Liver (tissue), 9 donors: ENCODE measurements around the gene C2CD5. TPM values are rescaled to one million over a fixed set of nuclear protein-coding genes. Genes with fewer than 3 reads are reported as not detected.

Source experiments
- DNase-seq: peaks from one replicate; pipeline ENCODE4 v3.0.0-alpha.2; 2017; ENCODE audit warnings: low spot score
- H3K27ac ChIP-seq, 2 donors: one replicate each; pipeline ENCODE4 v1.7.0; 2013; ENCODE audit warnings: inconsistent platforms in 2 of 2, low read length in 2 of 2, control low read depth in 1 of 2, low read depth in 1 of 2, mild to moderate bottlenecking in 1 of 2
- H3K27me3 ChIP-seq, 4 donors: one replicate each; pipeline versions ENCODE4 v1.6.1 to v1.7.0; 2013; ENCODE audit warnings: low read length in 3 of 4, inconsistent platforms in 1 of 4, mild to moderate bottlenecking in 1 of 4, moderate library complexity in 1 of 4; ENCODE audit not compliant: control insufficient read depth in 4 of 4, insufficient read depth in 4 of 4
- H3K36me3 ChIP-seq, 4 donors: one replicate each; pipeline versions ENCODE4 v1.6.1 to v1.7.0; 2013; ENCODE audit warnings: low read length in 3 of 4, mild to moderate bottlenecking in 3 of 4, low read depth in 1 of 4, moderate library complexity in 1 of 4; ENCODE audit not compliant: control insufficient read depth in 4 of 4, insufficient read depth in 3 of 4
- H3K4me1 ChIP-seq, 4 donors: one replicate each; pipeline versions ENCODE4 v1.6.1 to v1.7.0; 2013; ENCODE audit warnings: low read length in 3 of 4, mild to moderate bottlenecking in 3 of 4, moderate library complexity in 1 of 4; ENCODE audit not compliant: control insufficient read depth in 4 of 4, insufficient read depth in 4 of 4
- H3K4me3 ChIP-seq, 3 donors: one replicate each; pipeline versions ENCODE4 v1.6.1 to v1.7.0; 2013; ENCODE audit warnings: low read length in 3 of 3, control low read depth in 1 of 3, low read depth in 1 of 3, mild to moderate bottlenecking in 1 of 3
- H3K9ac ChIP-seq, 2 donors: one replicate each; pipeline ENCODE4 v1.7.0; 2013; ENCODE audit warnings: low read length in 2 of 2, mild to moderate bottlenecking in 2 of 2, moderate library complexity in 2 of 2, control low read depth in 1 of 2, low read depth in 1 of 2
- H3K9me3 ChIP-seq, 4 donors: one replicate each; pipeline versions ENCODE4 v1.6.1 to v1.7.0; 2013; ENCODE audit warnings: low read length in 3 of 4; ENCODE audit not compliant: control insufficient read depth in 4 of 4
- ATF3 ChIP-seq: IDR thresholded peaks from 2 replicates; pipeline ENCODE4 v1.6.1; 2016; ENCODE audit warnings: antibody characterized with exemption
- CTCF ChIP-seq: fragments of 150-350 bp; IDR thresholded peaks from 2 replicates; pipeline ENCODE4 v1.5.1; 2017; ENCODE audit warnings: improper control_type of control experiment, low read depth, low read length; ENCODE audit not compliant: missing input control
- EGR1 ChIP-seq, 2 donors: IDR thresholded peaks; 2 replicates each; pipeline ENCODE4 v1.6.1; 2016 to 2018; ENCODE audit warnings: antibody characterized with exemption in 2 of 2, low read depth in 2 of 2
- FOXA1 ChIP-seq: IDR thresholded peaks from 2 replicates; pipeline ENCODE4 v1.6.1; 2016; ENCODE audit warnings: antibody characterized with exemption
- FOXA2 ChIP-seq: IDR thresholded peaks from 2 replicates; pipeline ENCODE4 v1.6.1; 2016; ENCODE audit warnings: antibody characterized with exemption
- GABPA ChIP-seq, 2 donors: IDR thresholded peaks in 1 of 2; conservative IDR thresholded peaks in 1 of 2; 2 replicates each; pipeline ENCODE4 v1.6.1; 2016; ENCODE audit warnings: antibody characterized with exemption in 2 of 2, mild to moderate bottlenecking in 1 of 2, moderate library complexity in 1 of 2
- HNF4A ChIP-seq, 2 donors: conservative IDR thresholded peaks; 2 replicates each; pipeline ENCODE4 v1.6.1; 2016; ENCODE audit warnings: antibody characterized with exemption in 2 of 2, mild to moderate bottlenecking in 2 of 2
- HNF4G ChIP-seq: IDR thresholded peaks from 2 replicates; pipeline ENCODE4 v1.6.1; 2016; ENCODE audit warnings: antibody characterized with exemption
- JUND ChIP-seq, 2 donors: IDR thresholded peaks; 2 replicates each; pipeline ENCODE4 v1.6.1; 2016; ENCODE audit warnings: antibody characterized with exemption in 2 of 2
- MAX ChIP-seq: IDR thresholded peaks from 2 replicates; pipeline ENCODE4 v1.6.1; 2016; ENCODE audit warnings: antibody characterized with exemption
- NR2F2 ChIP-seq: IDR thresholded peaks from 2 replicates; pipeline ENCODE4 v1.6.1; 2016; ENCODE audit warnings: antibody characterized with exemption
- RAD21 ChIP-seq, 2 donors: IDR thresholded peaks; 2 replicates each; pipeline ENCODE4 v1.6.1; 2016; ENCODE audit warnings: antibody characterized with exemption in 2 of 2, mild to moderate bottlenecking in 2 of 2
- REST ChIP-seq: IDR thresholded peaks from 2 replicates; pipeline ENCODE4 v1.6.1; 2016; ENCODE audit warnings: antibody characterized with exemption, mild to moderate bottlenecking
- RXRA ChIP-seq, 2 donors: IDR thresholded peaks; 2 replicates each; pipeline ENCODE4 v1.6.1; 2017 to 2018; ENCODE audit warnings: antibody characterized with exemption in 2 of 2, mild to moderate bottlenecking in 1 of 2
- SP1 ChIP-seq: IDR thresholded peaks from 2 replicates; pipeline ENCODE4 v1.6.1; 2018; ENCODE audit warnings: antibody characterized with exemption, mild to moderate bottlenecking
- TAF1 ChIP-seq: conservative IDR thresholded peaks from 2 replicates; pipeline ENCODE4 v1.6.1; 2016; ENCODE audit warnings: antibody characterized with exemption, mild to moderate bottlenecking
- YY1 ChIP-seq: IDR thresholded peaks from 2 replicates; pipeline ENCODE4 v1.6.1; 2016; ENCODE audit warnings: antibody characterized with exemption, mild to moderate bottlenecking
- ZBTB33 ChIP-seq: IDR thresholded peaks from 2 replicates; pipeline ENCODE4 v1.6.1; 2016; ENCODE audit warnings: antibody characterized with exemption
- WGBS: extraction: QIAGEN DNeasy Blood & Tissue Kit; methylation state at CpG from one replicate; pipeline ENCODE4 v1.1.7; 2013; 5-methylcytosine and 5-hydroxymethylcytosine counted together
- polyA plus RNA-seq, 2 donors: library from polyadenylated mRNA; stranded (reverse) in 1 of 2; unstranded in 1 of 2; fragments of 200-250 nt in 1 of 2; fragments of >200 nt in 1 of 2; fragmentation: Nextera tagmentation in 1 of 2; extraction: Ambion mirVana in 1 of 2; gene quantifications; one replicate each; pipeline versions ENCODE4 v1.2.1 to v1.2.3, GENCODE V29; 2013 to 2015
- total RNA-seq, 2 donors: library from RNA; depleted of rRNA; stranded (reverse); fragments of >200 nt; gene quantifications; one replicate each; pipeline ENCODE4 v1.2.3, GENCODE V29; 2014
- donor health status: healthy.
- donor health status: healthy.
- donor health status: healthy.
- donor health status: healthy.
- donor health status: healthy.

C2CD5 gene
- total and polyA plus RNA-seq, 4 donors = 5.8 to 25.0 (median 13.2) TPM

- TF ChIP-seq HNF4G (no peak), JUND (IDR thresholded peaks at IDR 0.05) (no peak), NR2F2 (no peak), FOXA1 (no peak), YY1 (no peak), FOXA2 (no peak), SP1 (no peak), ATF3 (no peak), EGR1 (IDR thresholded peaks at IDR 0.05; ENCODE audit: low read depth in 2 of 2) (no peak), RAD21 (IDR thresholded peaks at IDR 0.05) (no peak), TAF1 (no peak), MAX (no peak), RXRA (IDR thresholded peaks at IDR 0.05) (no peak), GABPA (IDR thresholded peaks at IDR 0.05 in 1 of 2, conservative IDR thresholded peaks at IDR 0.05 in 1 of 2) (no peak), ZBTB33 (no peak), HNF4A (conservative IDR thresholded peaks at IDR 0.05) (no peak), REST (no peak)
- 96% methylated on average over 1 of the region's 1 CpG for WGBS
- H3K27me3 ChIP-seq = peaks cover 0 to 4% (median 0%) of the 10 kb centered on the region in 4 donors
- H3K9me3 ChIP-seq = no peaks in the 10 kb centered on the region
- H3K27ac ChIP-seq = no peak overlapping the region
- no peak overlapping the region for H3K9ac ChIP-seq
- DNase-seq = no peak
- no peak overlapping the region for H3K4me3 ChIP-seq
- no peaks in the 10 kb centered on the region for H3K4me1 ChIP-seq
- H3K36me3 ChIP-seq = no peaks in the 10 kb centered on the region
These were observed 137.7 kb downstream of the C2CD5 start for GRCh38 chr12:22406627-22407026.

- H3K9ac ChIP-seq = no peak overlapping the region
- 70% methylated on average over 4 of the region's 4 CpGs for WGBS
- H3K9me3 ChIP-seq = peaks cover 0 to 3% (median 3%) of the 10 kb centered on the region in 4 donors
- H3K4me1 ChIP-seq = no peaks in the 10 kb centered on the region
- no peak overlapping the region for H3K4me3 ChIP-seq
- no peaks in the 10 kb centered on the region for H3K27me3 ChIP-seq
- H3K27ac ChIP-seq = no peak overlapping the region
- no peaks in the 10 kb centered on the region for H3K36me3 ChIP-seq
- no peak for DNase-seq
- TF ChIP-seq RAD21 (IDR thresholded peaks at IDR 0.05) (no peak), NR2F2 (no peak), CTCF (no peak), TAF1 (no peak), MAX (no peak), FOXA2 (no peak), FOXA1 (no peak), ZBTB33 (no peak)
These were observed 144.7 kb downstream of the C2CD5 start for GRCh38 chr12:22399464-22400180.
